Mesendoderm (in vitro differentiated cells): ENCODE data around the gene TMEM181. TPM values are rescaled to one million over a fixed set of nuclear protein-coding genes. Genes with fewer than 3 reads are reported as not detected.

Experiments used
- small RNA-seq: library from polyadenylated mRNA; stranded (forward); fragments of <200 nt; extraction: miRNeasy Mini kit (QIAGEN cat#:217004); gene quantifications from one replicate; pipeline ENCODE3, GENCODE V24; 2013; ENCODE audit not compliant: insufficient read depth

TMEM181 gene

Small RNA genes within 50 kb of the gene (small RNA-seq; reads per million reads assigned to genes)
- gene MIR7161: not detected
